HG02870 (cell line): ENCODE data around the gene EN1.

Experiments
- ATAC-seq: cut with Tn5 transposase; IDR thresholded peaks from one replicate; pipeline ENCODE4 v1.9.1; 2021; ENCODE audit warnings: mild to moderate bottlenecking, moderate library complexity; ENCODE audit not compliant: unreplicated experiment

Gene EN1

DNA sequence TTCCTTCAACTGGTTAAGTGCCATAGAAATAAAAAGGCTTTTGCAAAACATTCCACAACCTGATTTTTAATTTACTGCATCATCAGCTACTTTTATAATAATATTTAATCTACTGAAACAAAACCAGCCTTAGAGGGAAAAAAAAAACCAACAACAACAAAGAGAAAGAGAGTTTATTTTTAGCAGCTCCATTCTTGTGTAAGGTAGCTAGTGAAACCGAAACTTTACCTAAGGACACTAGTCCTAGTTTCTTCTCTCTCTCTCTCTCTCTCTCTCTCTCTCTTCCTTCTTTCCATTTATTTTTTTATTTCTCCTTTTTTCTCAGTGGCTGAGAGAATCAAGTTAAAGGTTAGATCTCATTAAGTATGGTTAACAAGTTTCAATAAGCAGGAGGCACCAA lies 21.4 kb downstream of the EN1 start:
- no peak for ATAC-seq

DNA sequence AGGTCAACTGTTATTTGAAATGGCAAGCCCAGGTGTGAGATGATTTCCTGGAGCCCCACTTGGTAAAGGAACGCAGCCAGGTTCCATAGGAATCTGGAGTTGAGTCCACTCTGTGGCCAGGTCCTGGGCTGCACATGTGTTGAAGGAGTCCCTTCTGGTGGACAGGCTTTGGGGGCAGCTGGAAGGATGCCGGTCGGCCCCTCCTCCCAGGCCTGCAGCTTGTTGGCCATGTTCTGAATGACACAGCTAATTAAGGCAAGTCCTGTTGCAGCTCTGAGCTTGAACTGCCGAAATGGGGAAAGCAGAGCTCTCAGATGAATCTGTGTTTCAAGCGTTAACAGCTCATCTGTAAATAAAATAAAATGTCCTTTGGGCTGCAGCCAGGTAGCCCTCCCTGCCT lies 23.8 kb downstream of the EN1 start:
- no peak for ATAC-seq

DNA sequence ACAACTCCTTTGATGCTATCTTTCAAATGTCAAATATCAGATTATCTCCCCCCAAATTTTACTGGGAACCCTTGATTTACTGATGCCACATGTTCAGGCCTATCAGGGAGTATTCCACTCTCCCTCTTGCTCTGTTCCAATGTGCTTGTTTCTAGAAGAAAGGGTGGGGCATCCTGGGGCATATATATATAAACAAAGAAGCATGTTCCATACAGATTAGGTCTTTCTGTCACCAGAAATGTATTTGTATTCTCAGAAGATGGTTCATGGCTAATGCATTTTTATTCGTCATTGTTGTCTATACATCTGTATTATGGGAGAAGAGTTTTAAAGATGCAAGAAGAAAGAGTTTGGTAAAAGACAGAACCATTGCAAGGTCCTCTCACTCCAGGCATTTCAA lies 24.9 kb downstream of the EN1 start:
- ATAC-seq, result no peak

DNA sequence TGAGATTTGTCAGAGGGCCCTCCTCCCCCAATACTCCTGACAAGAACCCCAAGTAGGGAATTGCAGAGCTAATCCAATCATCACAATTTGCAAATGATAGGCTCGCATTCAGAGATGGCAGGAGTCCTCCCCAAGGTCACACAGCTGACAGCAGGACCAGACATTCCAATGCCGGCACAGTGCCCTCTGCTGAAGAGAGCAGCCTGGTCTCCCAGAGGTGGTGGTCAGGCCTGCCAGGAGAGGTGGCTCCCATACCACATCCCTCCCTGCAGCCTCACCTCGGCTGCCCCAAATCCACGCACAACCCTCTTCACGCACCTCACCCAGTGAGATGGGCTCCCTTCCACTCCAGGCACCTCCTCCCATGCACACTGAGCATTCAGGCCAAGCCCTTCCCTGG lies 25.4 kb downstream of the EN1 start:
- no peak for ATAC-seq

DNA sequence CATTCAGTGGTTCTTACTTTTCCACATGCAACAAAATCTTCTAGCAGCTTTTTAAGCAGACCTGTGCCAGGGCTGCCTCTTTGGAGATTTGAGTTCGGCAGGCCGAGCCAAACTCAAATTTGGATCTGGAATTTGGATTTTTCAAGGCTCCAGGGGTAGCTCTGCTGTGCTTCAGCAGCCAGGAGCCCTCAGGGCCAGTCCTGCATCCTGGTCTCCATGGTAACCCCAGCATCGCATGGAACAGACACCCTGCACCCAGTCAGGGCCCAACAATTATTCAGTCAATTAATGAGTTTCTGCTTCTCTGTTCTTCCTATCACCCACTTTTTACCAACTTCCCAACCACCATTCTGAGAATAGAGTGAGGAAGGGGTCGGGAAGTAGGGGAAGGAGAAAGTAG lies 30.0 kb downstream of the EN1 start:
- ATAC-seq, result no peak

DNA sequence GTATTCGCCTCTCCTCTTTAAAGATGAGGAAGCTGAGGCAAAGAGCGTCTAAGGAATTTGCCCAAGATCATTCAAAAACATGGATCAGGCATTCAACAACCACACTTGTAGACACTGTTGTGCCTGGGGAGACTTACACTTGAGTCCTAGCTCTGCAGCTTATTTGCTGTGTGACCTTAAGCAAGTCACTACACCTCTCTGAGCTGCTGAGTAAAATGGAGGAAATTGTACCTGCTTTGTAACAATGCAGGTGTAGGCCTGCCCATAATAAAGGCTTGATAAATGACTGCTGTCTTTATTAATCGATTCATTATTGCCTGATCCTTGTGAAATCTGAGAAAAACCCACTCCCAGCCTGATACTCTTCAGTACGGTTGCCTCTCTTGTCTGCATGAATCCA lies 30.8 kb downstream of the EN1 start:
- ATAC-seq, result no peak

DNA sequence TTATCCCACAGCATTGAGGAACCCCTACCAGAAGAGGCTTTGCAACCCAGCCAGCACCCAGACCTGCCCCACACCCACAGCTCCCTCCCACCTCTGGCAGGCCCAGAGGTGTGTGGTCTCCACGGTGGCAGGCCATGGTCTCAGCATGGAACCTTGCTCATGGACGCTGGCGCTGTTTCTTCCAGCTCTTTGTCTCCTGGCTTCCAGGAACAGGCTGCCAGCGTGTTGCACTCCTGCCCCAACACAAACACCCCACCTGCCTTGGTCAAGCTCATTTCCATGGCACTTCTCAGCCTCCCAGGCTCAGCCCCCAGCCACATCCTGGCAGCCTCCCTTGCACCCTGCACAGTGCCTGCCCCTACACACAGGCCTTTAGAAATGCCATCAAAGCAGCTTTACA lies 31.7 kb downstream of the EN1 start:
- no peak for ATAC-seq

DNA sequence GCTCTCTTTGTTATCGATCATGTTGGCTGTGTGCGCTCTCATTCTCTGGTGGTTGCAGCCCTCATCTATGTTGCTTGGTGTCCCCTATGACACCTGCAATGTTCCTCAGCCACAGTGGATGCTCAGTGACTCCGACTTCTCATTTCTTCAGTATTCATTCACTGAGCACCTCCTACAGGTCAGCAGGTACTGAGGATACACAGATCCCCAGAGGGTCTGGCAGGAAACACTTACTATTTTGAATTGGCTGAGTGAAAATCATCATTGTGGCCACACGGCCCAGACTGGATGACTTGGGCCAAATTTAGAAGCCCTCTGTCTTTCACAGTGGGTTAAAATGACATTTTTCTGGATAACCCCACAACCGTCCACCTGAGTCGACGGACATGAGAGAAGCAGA lies 32.1 kb downstream of the EN1 start:
- ATAC-seq, result no peak

DNA sequence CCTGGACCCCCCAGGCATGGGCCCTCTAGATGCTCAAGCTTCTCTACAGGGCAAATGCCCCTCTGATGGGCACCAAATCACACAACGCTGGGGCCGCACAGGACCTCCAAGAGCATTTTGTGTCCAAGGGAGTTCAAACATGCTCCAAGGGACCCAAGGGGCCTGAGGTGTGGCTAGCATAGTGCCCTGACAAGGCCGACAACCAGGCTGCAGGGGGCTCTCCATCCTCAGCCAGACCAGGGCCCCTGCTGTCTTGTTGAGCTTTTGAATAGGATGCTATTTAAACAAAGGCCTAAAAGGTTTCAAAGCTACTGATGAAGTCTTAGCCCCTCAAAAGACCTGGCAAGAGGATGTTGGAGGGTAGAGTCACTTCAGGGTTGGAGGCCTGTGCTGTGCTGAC lies 33.1 kb downstream of the EN1 start:
- ATAC-seq, result no peak

DNA sequence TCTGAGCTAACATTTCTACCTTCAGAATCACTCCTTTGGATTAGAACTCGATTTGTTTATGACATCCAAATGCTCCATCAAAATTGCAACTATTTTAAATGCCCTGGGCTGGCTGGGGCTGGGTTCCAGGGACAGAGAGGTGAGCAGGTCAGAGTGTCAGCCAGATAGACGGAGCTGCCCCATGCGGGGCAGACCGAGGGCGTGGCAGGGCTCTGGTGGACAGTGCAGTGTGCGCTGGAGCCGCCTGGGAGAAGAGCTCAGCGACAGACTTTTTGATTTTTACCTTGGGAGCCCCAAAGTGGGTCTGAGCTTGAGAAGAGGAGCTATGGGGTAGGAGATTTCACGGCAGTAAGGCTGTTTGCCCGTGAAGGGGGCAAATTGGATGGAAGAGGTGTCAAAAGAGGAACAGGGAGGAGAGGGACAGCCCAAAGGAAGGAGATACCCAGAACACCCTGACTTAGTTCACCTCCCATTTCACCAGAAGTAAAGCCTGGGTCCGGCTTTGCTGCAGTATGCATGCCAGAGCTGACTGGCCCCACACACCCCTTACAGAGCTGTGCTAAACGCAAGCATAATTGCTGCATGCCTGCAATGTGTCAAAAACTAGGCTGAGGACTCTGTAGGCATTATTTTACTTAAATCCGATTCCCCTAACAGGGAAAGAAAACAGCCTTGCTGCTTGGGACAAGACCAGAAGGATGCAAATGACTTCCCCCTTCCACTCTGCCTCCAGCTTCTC lies 33.7 kb downstream of the EN1 start:
- ATAC-seq, result no peak

DNA sequence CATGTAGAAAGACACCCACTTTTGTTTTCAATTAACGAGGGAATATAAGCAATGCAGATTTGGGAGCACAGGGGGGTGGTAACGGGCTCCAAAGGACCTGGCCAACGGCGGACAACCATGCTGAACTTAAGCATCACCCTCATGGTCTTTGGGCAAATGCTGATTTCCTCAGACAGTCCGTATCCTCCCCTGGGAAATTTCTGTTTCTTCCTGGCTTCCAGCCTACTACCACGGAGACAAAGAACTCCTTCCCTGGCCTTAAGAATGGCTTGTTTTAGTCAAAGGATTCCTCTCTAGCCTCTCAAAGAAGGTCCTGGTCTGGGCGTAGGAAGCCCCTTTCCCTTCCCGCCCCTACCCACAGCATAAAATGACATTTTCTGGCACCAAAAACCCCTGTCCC lies 34.3 kb downstream of the EN1 start:
- ATAC-seq, result no peak

DNA sequence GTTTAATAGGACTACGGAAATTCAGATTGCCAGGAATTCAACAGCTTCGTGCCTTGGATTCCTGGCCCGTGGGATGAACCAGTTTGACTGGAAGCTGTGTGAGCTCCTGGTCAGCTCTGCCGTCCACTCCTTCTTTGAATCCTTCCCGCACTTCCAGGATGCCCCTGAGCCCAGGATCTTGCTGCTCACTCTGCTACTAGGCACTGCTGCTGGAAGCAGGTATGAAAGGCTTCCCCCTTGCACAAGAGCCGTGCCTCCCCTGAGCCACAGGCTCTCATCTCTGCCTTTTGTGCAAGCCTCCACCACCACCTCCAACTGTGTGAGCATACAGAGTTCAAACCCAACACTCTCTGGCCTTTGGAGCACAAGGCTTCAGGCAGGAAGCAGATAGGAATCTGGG lies 34.9 kb downstream of the EN1 start:
- ATAC-seq, result no peak

DNA sequence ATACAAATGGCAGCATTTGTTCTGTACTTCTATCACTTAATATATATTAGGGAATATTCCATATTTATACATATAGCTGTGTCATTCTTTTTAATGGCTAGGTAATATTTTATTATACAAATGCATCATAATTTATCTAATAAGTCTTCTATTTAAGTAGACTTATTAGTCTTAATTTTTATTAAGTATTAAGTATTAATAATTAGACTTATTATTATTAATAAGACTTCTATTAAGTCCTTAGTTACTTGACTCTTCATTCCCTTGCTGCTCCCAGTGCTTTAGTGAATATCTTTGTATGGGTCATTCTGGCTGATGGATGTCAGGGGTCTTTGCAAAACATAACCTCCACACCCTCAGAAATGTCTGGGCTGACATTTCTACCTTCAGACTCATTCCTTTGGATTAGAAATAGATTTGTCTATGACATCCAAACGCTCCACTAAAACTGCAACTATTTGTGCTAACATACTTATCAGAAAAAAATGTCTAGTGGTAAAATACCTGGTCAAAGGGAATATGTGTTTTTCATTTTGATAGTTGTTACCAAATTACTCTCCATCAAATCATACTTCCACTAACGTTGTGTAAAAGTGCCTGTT lies 35.8 kb downstream of the EN1 start:
- no peak for ATAC-seq

DNA sequence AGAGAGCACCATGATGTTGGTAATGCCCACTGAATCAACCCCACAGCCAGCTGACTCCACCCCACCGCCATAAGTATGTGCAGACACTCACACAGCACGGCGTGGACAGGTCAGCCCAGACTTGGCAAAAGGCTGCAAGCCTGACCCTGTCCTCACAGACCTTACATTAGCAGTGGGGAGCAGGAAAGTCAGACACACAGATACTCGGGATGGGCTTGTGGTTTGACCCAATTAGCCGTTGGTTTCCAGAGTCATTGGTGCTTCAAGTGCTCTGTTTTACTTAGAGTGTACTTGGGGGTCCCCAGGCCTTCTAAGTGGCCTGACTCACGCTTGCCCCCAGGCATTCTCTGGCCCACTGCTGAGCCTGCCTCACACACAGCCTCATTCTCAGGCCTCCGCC lies 36.7 kb downstream of the EN1 start:
- ATAC-seq, result no peak

DNA sequence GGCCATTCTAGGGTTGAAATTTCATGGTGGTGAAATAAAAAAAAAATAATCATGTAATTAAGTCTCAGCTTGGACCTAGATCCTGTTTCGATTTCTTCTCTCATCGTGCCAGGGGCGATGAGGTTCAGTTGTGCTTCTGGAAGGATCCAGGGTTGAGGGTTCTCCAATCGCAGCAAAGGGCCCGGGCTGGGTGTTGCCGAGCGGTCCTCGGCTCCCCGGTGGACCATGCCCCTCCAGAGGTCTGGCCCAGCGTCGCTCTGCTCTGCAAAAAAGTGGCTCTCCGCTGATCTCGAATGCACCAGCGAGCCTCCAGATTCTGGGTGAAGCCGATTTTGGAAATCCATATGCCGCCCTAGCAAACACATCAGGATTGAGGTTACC lies 39.0 kb downstream of the EN1 start:
- no peak for ATAC-seq

DNA sequence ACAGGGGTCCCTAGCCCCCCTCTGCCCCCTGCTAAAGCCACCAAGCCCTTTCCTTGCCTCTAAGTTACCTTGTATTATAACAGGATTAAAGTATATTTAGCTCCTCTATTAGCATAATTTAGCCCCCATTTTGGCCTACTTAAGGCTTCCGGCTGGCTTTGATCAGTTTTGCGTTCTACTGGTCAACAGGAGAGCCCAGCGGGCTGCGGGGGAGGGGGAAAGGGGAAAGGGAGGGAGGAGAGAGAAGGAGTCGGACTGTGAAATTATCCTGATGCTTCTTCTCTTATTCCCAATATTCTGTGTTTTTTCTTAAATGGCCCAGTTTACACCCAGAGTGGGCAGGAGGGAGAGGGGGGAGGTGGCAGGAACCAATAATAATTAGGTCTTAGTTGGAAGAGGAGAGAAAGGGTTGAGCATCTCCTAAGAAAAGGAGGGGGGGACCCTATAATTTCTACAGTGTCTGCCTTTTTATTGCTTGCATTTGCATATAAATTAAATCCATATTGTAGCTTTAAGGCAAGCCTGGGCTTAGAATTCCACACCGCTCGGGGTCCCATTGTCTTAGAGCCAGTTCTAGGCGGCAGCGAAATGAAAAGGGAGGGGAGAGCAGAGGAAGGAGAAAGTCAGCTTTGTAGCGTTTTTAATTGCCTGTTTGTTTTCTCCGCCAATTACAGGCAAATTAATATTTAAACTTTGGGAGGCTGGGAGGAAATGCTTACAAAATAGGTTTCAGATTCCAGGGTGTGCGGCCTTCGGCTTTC lies 39.6 kb downstream of the EN1 start:
- no peak for ATAC-seq

DNA sequence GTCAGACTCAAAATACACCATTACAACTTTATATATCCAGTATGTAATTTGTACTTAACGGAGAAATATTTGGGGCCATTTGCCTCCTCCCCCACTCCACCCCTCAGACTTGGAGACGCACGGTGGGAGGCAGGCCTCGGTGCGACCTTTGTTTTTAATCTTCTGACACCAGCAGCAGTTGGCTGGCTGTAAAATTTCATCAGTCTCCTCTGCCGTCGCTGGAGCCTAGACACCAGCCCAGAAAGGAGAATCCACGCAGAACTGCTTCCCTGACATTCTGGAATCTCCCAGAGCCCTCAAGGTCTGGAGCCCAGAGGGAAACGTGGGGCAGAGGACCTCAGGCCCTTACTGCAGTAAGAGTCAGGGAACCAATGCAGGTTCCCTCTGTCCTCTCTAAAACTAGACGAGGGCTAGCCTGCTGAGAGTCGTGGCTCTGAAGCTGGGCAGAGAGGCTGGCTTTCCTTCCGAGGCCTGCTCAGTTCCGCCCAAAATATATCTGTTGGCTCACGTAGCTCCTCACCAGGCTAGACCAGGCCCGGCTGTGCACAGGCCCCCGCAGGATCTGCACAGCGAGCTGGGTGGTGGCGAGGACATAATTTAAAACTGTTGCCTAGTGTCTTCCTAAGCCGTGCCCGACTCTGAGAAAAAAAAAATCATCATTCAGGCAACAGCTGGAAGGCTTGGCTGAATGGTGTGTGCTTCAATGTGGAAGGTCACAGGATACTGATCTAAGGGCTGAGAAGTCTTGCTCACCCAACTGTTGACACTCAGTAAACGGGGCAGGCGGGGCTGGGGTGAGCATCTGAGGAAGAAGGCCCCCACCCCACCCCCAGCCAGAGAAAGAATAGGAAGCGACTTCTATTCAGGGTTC lies 40.4 kb downstream of the EN1 start:
- no peak for ATAC-seq

DNA sequence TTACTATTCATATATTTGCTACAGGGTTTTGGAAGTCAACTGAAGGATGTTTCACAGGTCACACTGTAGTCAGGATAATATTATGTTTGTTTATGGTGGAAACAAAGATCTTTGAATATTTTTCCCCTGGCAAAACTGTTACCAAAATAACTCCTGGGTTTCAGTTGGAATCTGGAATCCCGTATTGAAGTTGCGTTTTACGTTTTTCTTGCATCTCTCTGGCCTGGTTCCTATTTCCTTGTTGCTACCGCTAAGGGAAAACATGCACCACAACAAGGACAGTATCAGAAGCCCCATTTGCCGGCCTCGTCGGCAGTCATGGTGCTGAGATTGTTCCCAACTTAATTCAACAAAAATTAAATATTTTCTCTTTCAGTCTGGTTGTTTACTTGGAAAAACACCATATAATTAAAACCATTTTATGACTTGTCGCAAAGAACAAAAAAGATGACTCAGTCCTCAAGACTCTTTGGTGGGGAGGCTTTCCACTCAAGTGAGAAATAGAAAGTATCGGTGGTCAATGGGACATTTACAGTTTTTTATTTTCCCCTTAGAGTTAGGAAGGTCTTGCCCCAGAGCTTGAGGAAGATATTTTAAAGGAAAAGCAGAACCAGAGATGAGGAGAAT lies 42.3 kb downstream of the EN1 start:
- ATAC-seq, result no peak

DNA sequence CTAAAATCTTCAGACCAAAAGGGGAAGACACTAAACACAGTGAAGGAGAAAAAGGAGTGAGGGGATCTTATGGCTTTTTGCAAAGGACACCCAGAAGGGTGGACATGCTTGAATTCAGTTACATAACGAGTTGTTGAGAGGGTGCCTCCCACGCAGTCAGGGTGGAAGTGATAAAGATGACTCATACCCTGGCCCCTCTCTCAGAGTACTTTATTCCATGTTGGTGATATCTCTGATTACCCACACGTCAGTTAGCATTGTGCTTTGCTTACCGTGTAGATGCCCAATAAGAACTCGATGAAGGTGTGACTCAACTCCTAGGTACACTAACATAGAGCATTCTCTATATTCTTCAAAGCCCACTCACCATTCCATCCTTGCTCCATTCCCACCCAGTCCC lies 44.4 kb downstream of the EN1 start:
- ATAC-seq, result no peak

DNA sequence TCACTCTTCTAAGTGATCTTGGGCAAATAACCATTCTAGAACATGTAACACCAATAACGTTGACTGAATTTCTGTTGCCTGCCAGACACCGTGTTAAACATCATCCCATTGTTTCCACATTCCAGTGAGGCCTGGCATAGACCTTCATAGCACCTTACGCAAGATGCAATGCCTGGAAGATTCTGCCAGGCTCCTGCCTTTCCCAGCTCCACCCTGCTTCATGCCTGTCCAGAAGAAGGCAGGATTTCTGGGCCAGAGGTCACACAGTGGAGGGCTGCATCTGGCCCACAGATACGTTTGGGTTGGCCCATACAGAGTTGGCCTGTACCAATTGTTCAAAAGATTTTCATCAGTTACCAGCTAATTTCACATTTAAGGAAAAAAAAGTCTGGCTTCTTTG lies 46.3 kb downstream of the EN1 start:
- no peak for ATAC-seq

DNA sequence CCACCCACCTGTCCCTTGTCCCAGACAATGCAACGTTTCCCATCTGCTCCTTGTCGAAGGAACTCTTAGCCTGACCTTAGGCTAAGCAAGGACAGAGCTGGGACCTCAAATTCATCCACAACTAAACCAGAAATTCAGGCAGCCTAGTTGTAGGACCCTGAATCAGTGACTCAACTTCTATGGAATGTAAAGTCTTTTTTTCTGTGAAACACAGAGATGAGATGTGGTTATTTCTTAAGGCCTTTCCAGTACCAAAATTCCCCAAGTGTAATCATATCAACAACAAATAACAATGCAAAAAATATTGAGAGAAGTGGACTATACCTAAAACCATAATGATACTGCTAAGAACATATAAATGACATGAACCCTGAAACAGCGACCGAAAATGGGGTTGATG lies 46.7 kb downstream of the EN1 start:
- no peak for ATAC-seq
